AG10803 (cell line): ENCODE measurements around the gene ATP2B1.

Experiments
- DNase-seq: peaks from one replicate; pipeline ENCODE4 v3.0.0; 2010; ENCODE audit warnings: low read depth
- H3K4me3 ChIP-seq: 2 replicates; pipeline ENCODE4 v1.5.1; 2011; ENCODE audit warnings: mild to moderate bottlenecking, low read length, control low read depth
- CTCF ChIP-seq: conservative IDR thresholded peaks from 2 replicates; pipeline ENCODE4 v1.5.1; 2011; ENCODE audit warnings: mild to moderate bottlenecking, low read length, control low read depth, inconsistent platforms

ATP2B1 gene

DNA sequence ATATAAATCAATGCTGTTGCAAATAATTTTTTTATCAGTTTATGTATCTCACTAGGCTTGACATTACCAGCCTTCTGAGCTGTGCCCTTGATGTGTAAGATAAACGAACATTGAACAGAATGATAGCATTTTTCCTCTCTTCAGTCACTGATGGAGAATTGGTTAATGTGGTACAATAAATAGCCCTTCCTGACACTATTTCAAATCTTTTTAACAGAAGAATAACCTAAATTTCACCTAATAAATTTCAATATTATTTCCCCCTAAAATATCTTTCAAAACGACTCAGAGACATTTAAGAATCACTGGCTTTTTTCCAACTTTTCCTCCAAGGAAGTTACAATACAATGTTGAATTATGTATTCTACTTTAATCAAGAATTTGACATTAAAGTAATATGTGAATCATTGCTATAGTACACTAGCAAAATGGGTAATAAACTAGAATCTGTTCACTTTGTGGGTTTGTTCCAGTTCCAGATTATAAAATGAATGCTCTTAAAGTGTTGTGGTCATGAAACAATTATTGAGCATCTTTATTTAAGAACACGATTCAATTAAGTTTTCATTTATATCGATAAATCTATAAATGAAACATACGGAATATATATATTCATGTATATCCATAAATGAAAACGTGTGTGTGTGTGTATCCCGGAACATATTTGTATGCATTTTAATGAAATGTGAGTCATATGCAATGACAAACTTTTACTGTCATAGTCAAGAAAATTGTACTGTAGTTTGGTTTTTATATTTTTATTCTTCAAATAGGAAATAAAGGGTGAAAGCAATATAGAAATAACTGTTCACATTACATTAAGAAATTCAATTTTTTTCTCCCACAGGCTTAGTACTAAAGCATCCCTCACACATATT lies 2.5 kb upstream of the ATP2B1 start:
- peak overlapping the region; percentile 86 for H3K4me3 ChIP-seq
- no peak for DNase-seq
- no peak for TF ChIP-seq CTCF

GRCh38 chr12:89709995-89710872 lies 1.6 kb upstream of the ATP2B1 start:
- peak; percentile 52 for DNase-seq
- no peak for TF ChIP-seq CTCF

DNA sequence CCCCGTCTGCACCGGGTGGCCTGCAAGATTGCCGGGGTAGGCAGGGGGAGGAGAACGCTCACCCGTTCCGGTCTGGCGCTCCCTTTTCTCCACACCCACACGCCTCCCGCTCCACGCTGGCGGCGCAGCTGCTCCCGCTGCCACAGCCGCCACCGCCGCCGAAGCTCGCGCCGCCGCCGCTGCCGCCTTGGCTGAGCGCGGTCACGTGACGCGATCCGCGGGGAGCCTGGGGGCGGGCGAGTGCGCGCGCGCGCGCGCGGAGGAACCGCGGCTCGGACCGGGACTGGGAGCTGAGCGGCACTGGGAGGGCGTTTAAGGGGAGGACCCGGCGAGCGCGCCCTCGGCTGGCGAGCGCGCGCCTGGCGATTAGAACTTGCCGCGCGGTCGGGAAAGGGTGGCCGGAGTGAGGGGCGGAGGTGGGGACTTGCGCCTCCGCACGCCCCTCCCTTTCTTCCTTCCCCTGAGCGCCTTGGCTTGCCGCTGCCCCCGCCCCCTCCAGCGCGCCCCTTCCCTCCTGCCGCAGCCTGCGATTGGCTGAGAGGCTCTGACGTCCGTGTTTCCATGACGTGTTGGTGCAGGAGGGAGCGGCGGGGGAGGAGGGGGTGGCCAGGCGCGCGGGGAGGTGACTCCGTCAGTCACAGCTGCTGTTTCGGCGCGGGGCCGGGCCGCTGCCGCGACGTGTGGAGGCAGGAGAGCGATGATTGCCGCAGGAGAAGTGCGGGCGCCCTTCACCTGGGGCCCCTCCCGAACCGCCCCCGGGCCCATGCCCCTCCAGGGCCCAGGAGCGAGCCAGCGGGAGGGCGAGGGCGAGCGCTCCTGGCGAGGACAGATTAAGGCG lies 738 bp upstream of the ATP2B1 start:
- no peak for TF ChIP-seq CTCF
- H3K4me3 ChIP-seq = peak overlapping the region; percentile 86
- peak; percentile 100 for DNase-seq

More at GRCh38 chr12:89709995-89710872, 1.6 kb upstream of the ATP2B1 start:
- H3K4me3 ChIP-seq = peak overlapping the region; percentile 86

GRCh38 chr12:89707703-89708564 lies 704 bp downstream of the ATP2B1 start:
- peak overlapping the region; percentile 77 for H3K4me3 ChIP-seq
- no peak for DNase-seq
- TF ChIP-seq CTCF = no peak; the same call in 1 of the 2 replicates

DNA sequence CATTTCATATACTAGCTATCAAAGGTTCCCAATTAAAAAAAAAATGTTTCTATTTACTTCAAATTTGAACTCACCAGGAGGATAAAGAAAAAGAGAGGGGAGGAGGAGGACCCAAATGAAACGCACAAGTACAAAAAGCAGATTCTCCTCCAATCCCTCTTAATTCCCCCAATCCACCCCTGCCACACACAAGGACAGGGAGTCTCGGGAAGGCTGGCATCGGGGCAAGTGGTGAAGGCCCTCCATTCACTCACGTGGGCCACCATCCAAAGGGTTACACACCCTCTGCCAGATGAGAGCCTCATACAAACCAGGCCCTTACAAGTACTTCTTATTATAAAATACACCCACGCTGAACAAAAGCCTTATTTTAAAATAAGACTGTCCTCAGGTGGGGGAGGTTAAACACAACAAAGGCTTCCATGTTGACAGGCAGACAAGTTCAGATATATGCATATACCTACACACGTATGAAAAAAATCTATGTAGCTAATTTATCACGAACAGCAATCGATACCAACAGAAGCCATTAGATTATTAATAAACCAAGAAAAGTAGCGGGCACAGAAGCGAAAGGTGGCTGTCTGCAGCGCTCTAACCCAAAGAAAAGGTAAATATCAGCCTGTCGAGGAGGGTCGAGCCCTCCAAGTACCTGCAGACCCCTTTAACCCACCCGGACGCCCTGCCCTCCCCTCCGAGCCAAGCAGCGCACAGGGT lies 1.5 kb downstream of the ATP2B1 start:
- H3K4me3 ChIP-seq = peak overlapping the region; percentile 77
- DNase-seq = peak; percentile 43
- no peak for TF ChIP-seq CTCF
